HEK293T (cell line): ENCODE data around the gene WDR90.

Experiments
- CTCF ChIA-PET: fragments of 350-600 bp; formaldehyde crosslinking; extraction: SDS; loops from one replicate; lab custom pipeline; 2021; ENCODE audit warnings: antibody characterized with exemption, inconsistent platforms; lab: Yijun Ruan, JAX
- POLR2A ChIA-PET: fragments of 350-600 bp; formaldehyde crosslinking; extraction: SDS; loops from one replicate; lab custom pipeline; 2020; ENCODE audit warnings: antibody characterized with exemption, inconsistent platforms; lab: Yijun Ruan, JAX
- DNase-seq: peaks from one replicate; pipeline ENCODE4 v3.0.0; 2012; ENCODE audit warnings: mixed read lengths; ENCODE audit errors: extremely low spot score
- ARNT ChIP-seq: fragments of 450-650 bp; IDR thresholded peaks from 2 replicates; pipeline ENCODE4 v1.6.1; 2017; ENCODE audit warnings: mild to moderate bottlenecking
- BHLHE40 ChIP-seq: fragments of 450-650 bp; IDR thresholded peaks from 2 replicates; pipeline ENCODE4 v1.6.1; 2016; ENCODE audit warnings: mild to moderate bottlenecking, moderate library complexity, borderline replicate concordance
- CTBP1 ChIP-seq: fragments of 450-650 bp; IDR thresholded peaks from 2 replicates; pipeline ENCODE4 v1.6.1; 2016; ENCODE audit warnings: borderline replicate concordance
- ELF4 ChIP-seq: fragments of 450-650 bp; IDR thresholded peaks from 2 replicates; pipeline ENCODE4 v1.6.1; 2017; ENCODE audit warnings: antibody characterized with exemption
- FOXA1 ChIP-seq: fragments of 450-650 bp; IDR thresholded peaks from 2 replicates; pipeline ENCODE4 v1.6.1; 2016; ENCODE audit warnings: mild to moderate bottlenecking
- FOXK2 ChIP-seq: fragments of 450-650 bp; IDR thresholded peaks from 2 replicates; pipeline ENCODE4 v1.6.1; 2016; ENCODE audit warnings: mild to moderate bottlenecking
- FOXM1 ChIP-seq: fragments of 450-650 bp; IDR thresholded peaks from 2 replicates; pipeline ENCODE4 v1.6.1; 2017; ENCODE audit warnings: mild to moderate bottlenecking, borderline replicate concordance
- HDGF ChIP-seq: fragments of 450-650 bp; IDR thresholded peaks from 2 replicates; pipeline ENCODE4 v1.6.1; 2017; ENCODE audit warnings: antibody characterized with exemption, borderline replicate concordance
- L3MBTL2 ChIP-seq: fragments of 450-650 bp; conservative IDR thresholded peaks from 2 replicates; pipeline ENCODE4 v1.6.1; 2016; ENCODE audit warnings: mild to moderate bottlenecking
- LEF1 ChIP-seq: fragments of 450-650 bp; IDR thresholded peaks from 2 replicates; pipeline ENCODE4 v1.6.1; 2017; ENCODE audit warnings: mild to moderate bottlenecking, borderline replicate concordance
- NFRKB ChIP-seq: fragments of 450-650 bp; IDR thresholded peaks from 2 replicates; pipeline ENCODE4 v1.6.1; 2016; ENCODE audit warnings: mild to moderate bottlenecking, moderate library complexity
- PKNOX1 ChIP-seq: fragments of 450-650 bp; IDR thresholded peaks from 2 replicates; pipeline ENCODE4 v1.6.1; 2016
- SP1 ChIP-seq: fragments of 450-650 bp; IDR thresholded peaks from 2 replicates; pipeline ENCODE4 v1.6.1; 2017
- SUZ12 ChIP-seq: fragments of 450-650 bp; IDR thresholded peaks from 2 replicates; pipeline ENCODE4 v1.6.1; 2016; ENCODE audit warnings: mild to moderate bottlenecking
- TARDBP ChIP-seq: fragments of 450-650 bp; IDR thresholded peaks from 2 replicates; pipeline ENCODE4 v1.6.1; 2016
- ZNF384 ChIP-seq: fragments of 450-650 bp; IDR thresholded peaks from 2 replicates; pipeline ENCODE4 v1.6.1; 2016

The WDR90 gene

GRCh38 chr16:632486-633335 lies 16.5 kb upstream of the WDR90 start:
- ChIA-PET POLR2A (no interaction called here), CTCF (no interaction called here)
- DNase-seq = no peak
- no peak for TF ChIP-seq SUZ12
- no peak for TF ChIP-seq ELF4
- TF ChIP-seq BHLHE40 = no peak
- TF ChIP-seq HDGF = no peak
- no peak for TF ChIP-seq NFRKB
- TF ChIP-seq FOXA1 = no peak
- no peak for TF ChIP-seq TARDBP
- no peak for TF ChIP-seq ZNF384
- TF ChIP-seq CTBP1 = no peak
- TF ChIP-seq L3MBTL2 = no peak
- TF ChIP-seq FOXM1 = no peak

GRCh38 chr16:633336-634050 lies 15.7 kb upstream of the WDR90 start:
- no peak for DNase-seq
- ChIA-PET CTCF (no interaction called here), POLR2A (no interaction called here)
- TF ChIP-seq PKNOX1 (no peak), TARDBP (no peak), ARNT (no peak), SUZ12 (no peak), FOXM1 (no peak), ELF4 (no peak), CTBP1 (no peak)

- CTCF ChIA-PET = no interaction called here
- POLR2A ChIA-PET = no interaction called here
- no peak for TF ChIP-seq SUZ12
- no peak for TF ChIP-seq ZNF384
- DNase-seq = no peak
Measured at GRCh38 chr16:634051-634670, 15.0 kb upstream of the WDR90 start.

GRCh38 chr16:634996-635395 lies 14.2 kb upstream of the WDR90 start:
- CTCF ChIA-PET = no interaction called here
- no peak for DNase-seq
- POLR2A ChIA-PET = no interaction called here
- TF ChIP-seq FOXK2 (no peak), ELF4 (no peak), NFRKB (no peak), FOXM1 (no peak), SUZ12 (no peak), TARDBP (no peak), FOXA1 (no peak), HDGF (no peak), SP1 (no peak), LEF1 (no peak), CTBP1 (no peak), L3MBTL2 (no peak), PKNOX1 (no peak), ZNF384 (no peak), ARNT (no peak)

- CTCF ChIA-PET = no interaction called here
- no peak for DNase-seq
Measured at GRCh38 chr16:635573-636205, 13.5 kb upstream of the WDR90 start.

More at GRCh38 chr16:635573-636205, 13.5 kb upstream of the WDR90 start:
- POLR2A ChIA-PET = interaction anchor here (0.7 to 3.9 kb wide), 10 partner anchors 11 to 51 kb away, joined by 3 to 21 read pairs (median 4); partner anchors contain the start of genes RHOT2 and WDR90
- TF ChIP-seq BHLHE40 (no peak), L3MBTL2 (peak; percentile 58), FOXM1 (no peak)
